Measurements from ENCODE around the gene BCAR3.

BCAR3 gene

DNA sequence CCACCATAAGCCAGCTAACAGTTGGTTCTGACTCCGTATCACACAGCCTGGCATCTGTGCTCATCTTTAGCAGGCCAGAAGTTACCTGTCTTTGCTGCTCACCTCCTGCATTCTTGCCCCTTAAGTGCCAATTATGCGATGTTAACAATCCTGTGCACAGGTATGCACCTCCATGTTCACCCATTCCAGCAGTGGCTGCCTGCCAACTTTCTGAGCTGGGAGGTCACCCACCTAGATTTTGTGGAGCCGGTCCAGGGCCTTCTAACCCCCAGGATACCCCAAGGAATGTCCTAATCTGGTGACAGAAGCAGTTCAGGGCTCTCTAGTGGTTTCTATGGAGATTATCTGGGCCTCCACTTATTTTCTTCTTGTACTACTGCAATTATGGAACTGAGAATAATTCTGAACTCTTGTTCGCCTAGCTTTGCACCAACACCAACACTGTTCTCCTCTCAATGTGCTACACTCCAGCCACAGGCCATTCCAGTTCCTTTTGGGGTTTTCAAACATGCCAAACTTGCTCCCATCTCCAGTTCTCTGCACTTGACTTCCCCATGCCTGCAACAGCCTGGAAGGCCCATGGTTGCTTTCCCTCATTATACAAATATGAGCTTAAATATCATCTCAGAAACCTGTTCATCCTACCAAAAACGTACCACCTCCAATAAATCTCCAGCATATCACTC is 9.0 kb downstream of the BCAR3 start:
- FAIRE-seq (no peak), DNase-seq (ENCODE audit: insufficient read length) (no peak)
- TF ChIP-seq TAF1 (IDR thresholded peaks at IDR 0.05; ENCODE audit: borderline replicate concordance, low read depth, low read length) = no peak
- TF ChIP-seq POLR2A (IDR thresholded peaks at IDR 0.05; ENCODE audit: low read depth, low read length) = no peak
- TF ChIP-seq POLR2AphosphoS5 (IDR thresholded peaks at IDR 0.05; ENCODE audit: low read depth, low read length) = no peak

DNA sequence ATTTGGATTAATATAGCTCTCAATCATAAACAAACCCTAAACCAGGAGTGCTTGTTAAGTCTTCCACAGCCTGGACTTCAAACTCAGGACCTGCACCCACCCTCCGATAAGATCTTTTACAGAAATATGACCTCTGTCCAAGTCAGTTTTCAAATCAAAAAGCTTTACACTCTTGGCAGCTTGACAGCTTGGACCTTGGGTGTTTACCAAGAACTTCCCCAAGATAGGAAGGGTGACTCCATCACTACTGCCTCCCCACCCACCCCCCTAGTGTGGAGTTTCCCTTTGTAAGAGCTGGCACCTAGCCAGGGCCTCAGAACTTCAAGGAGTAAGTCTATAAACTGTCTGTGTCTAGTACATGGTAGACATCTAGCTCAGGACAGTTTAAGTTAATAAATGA is 9.6 kb downstream of the BCAR3 start:
- no peak for TF ChIP-seq TAF1 (IDR thresholded peaks at IDR 0.05; ENCODE audit: borderline replicate concordance, low read depth, low read length)
- TF ChIP-seq POLR2AphosphoS5 (IDR thresholded peaks at IDR 0.05; ENCODE audit: low read depth, low read length) = no peak
- TF ChIP-seq POLR2A (IDR thresholded peaks at IDR 0.05; ENCODE audit: low read depth, low read length) = no peak
- no peak for DNase-seq (ENCODE audit: insufficient read length)
- FAIRE-seq = peak; percentile 36

DNA sequence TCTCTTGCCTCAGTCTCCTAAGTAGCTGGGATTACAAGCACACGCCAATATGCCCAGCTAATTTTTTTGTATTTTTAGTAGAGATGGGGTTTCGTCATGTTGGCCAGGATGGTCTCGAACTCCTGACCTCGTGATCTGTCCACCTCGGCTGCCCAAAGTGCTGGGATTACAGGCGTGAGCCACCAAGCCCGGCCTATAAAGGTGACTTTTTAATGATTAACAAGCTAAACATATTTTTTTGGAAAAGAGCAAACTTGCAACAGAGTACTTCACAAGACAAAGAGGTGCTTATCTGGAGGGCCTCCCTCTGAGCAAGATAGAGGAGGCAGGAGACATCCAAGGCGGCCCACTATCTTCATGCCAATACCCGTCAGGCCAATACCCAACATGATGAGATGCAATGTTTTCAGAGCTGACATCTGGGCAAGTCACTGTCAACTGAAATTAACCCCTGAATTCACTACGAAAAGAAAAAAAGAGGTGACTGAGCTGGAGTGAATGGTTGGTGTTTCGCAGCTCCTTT is 10.5 kb downstream of the BCAR3 start:
- TF ChIP-seq POLR2AphosphoS5 (IDR thresholded peaks at IDR 0.05; ENCODE audit: low read depth, low read length) = no peak
- no peak for TF ChIP-seq TAF1 (IDR thresholded peaks at IDR 0.05; ENCODE audit: borderline replicate concordance, low read depth, low read length)
- no peak for TF ChIP-seq POLR2A (IDR thresholded peaks at IDR 0.05; ENCODE audit: low read depth, low read length)
- no peak for FAIRE-seq
- no peak for DNase-seq (ENCODE audit: insufficient read length)

- no peak for DNase-seq (ENCODE audit: insufficient read length)
Observed at GRCh38 chr1:93670141-93670540, 11.5 kb downstream of the BCAR3 start.

DNA sequence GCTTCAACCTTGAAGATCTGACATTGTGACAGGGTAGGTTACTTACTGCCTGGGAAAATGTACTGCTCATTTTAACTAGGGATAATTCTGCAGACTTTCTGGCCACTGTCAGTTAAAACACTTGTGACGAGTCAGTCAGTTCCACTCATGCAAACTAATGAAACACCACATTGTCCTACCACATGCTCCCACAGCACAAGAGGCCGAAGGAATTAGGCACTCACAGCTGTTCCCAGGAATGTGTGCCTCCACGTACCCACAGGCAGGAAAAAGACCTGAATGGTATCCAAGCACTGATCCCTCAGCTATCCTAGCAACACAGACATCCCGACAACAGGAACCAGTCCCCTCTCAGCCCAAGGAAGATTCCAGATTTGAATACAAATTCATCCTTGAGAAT is 12.3 kb downstream of the BCAR3 start:
- DNase-seq (ENCODE audit: insufficient read length) (no peak), FAIRE-seq (no peak)
- no peak for TF ChIP-seq POLR2A (IDR thresholded peaks at IDR 0.05; ENCODE audit: low read depth, low read length)

More at GRCh38 chr1:93670141-93670540, 11.5 kb downstream of the BCAR3 start:
- TF ChIP-seq TAF1 (IDR thresholded peaks at IDR 0.05; ENCODE audit: borderline replicate concordance, low read depth, low read length) (no peak), POLR2AphosphoS5 (IDR thresholded peaks at IDR 0.05; ENCODE audit: low read depth, low read length) (no peak), POLR2A (IDR thresholded peaks at IDR 0.05; ENCODE audit: low read depth, low read length) (no peak)
- FAIRE-seq = no peak

GRCh38 chr1:93668951-93669350 is 12.7 kb downstream of the BCAR3 start:
- no peak for FAIRE-seq
- TF ChIP-seq TAF1 (IDR thresholded peaks at IDR 0.05; ENCODE audit: borderline replicate concordance, low read depth, low read length) (no peak), POLR2A (IDR thresholded peaks at IDR 0.05; ENCODE audit: low read depth, low read length) (no peak), POLR2AphosphoS5 (IDR thresholded peaks at IDR 0.05; ENCODE audit: low read depth, low read length) (no peak)

GRCh38 chr1:93668121-93668520 is 13.5 kb downstream of the BCAR3 start:
- DNase-seq (ENCODE audit: insufficient read length) (no peak), FAIRE-seq (no peak)
- TF ChIP-seq POLR2AphosphoS5 (IDR thresholded peaks at IDR 0.05; ENCODE audit: low read depth, low read length) = no peak
- TF ChIP-seq POLR2A (IDR thresholded peaks at IDR 0.05; ENCODE audit: low read depth, low read length) = no peak
- TF ChIP-seq TAF1 (IDR thresholded peaks at IDR 0.05; ENCODE audit: borderline replicate concordance, low read depth, low read length) = no peak

More at GRCh38 chr1:93668951-93669350, 12.7 kb downstream of the BCAR3 start:
- no peak for DNase-seq (ENCODE audit: insufficient read length)

DNA sequence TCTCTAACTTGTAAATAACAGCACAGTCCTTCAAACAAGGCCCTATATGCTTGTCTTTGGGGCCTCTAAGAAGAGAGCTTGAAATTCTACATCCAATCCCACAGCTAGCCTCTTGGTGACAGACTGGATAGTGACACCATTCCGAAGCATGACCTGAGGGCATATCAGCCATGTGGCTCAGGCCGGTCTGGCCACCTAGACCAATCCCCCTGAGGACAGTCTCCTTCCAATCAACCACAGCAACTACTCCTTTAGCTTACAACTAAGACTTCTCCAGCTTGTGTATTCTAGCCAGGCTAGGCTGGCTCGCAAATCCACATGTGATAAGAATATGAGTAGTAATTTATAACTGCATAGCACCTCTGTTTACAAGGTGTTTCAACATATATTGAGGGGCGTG is 14.0 kb downstream of the BCAR3 start:
- no peak for FAIRE-seq
- no peak for TF ChIP-seq POLR2AphosphoS5 (IDR thresholded peaks at IDR 0.05; ENCODE audit: low read depth, low read length)
- no peak for TF ChIP-seq TAF1 (IDR thresholded peaks at IDR 0.05; ENCODE audit: borderline replicate concordance, low read depth, low read length)
- no peak for TF ChIP-seq POLR2A (IDR thresholded peaks at IDR 0.05; ENCODE audit: low read depth, low read length)
- DNase-seq (ENCODE audit: insufficient read length) = no peak

DNA sequence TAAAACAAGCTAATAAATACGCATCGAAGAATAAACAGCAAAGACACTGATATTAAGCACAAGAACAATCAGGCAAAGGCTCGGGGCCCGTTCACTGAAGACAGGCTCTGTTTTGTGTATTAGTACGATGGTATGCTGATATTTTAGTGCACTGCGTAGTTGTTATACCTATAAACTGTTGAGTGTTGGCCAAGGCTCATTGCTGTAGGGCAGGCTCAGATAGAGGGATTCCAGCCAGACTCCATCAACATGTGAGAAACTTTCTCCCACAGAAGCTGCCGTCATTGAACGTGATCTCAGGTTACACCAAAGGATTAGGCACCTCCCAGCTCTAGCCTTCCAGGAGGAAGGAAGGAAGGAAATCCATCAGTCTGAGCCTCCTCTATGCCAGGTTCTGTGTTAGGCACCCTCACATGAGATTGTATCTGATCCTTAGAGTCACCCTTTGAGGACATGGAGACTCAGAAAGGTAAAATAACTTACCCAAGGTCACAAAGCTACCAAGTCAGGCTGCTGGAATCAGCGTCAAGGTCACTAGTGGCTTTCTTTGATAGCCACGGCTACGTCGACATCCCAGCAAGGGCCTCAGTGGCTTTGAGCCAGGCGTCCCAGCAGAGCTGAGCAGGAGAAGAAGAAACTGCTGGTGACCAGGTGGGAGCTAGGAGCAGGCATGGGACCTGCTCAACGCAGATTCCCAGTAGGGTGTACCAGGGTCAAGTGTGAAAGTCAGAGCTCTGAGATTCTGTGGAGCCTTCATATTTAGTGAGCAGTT is 14.8 kb downstream of the BCAR3 start:
- FAIRE-seq (no peak), DNase-seq (ENCODE audit: insufficient read length) (no peak)
- TF ChIP-seq POLR2A (IDR thresholded peaks at IDR 0.05; ENCODE audit: low read depth, low read length) (no peak), TAF1 (IDR thresholded peaks at IDR 0.05; ENCODE audit: borderline replicate concordance, low read depth, low read length) (no peak), POLR2AphosphoS5 (IDR thresholded peaks at IDR 0.05; ENCODE audit: low read depth, low read length) (no peak)

DNA sequence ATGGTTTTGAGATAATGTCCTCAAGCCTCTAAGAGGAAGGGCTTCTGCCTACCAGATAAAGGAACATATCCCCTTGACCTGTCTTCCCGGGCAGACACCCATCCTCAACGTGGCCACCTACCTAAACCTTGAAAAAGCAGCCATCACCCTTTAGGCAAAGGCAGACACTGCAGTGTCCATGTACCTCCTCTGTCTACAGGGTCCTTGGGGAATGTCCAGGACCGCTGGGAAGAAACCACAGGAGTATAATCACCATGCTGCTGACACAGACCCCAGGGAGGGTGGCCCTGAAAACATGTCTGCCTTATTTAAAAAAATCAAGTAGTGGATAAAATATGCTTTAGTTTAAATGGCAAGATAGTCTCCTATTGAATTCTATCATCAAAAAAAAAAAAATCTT is 16.6 kb downstream of the BCAR3 start:
- TF ChIP-seq POLR2AphosphoS5 (IDR thresholded peaks at IDR 0.05; ENCODE audit: low read depth, low read length) = no peak
- no peak for FAIRE-seq
- DNase-seq (ENCODE audit: insufficient read length) = no peak

DNA sequence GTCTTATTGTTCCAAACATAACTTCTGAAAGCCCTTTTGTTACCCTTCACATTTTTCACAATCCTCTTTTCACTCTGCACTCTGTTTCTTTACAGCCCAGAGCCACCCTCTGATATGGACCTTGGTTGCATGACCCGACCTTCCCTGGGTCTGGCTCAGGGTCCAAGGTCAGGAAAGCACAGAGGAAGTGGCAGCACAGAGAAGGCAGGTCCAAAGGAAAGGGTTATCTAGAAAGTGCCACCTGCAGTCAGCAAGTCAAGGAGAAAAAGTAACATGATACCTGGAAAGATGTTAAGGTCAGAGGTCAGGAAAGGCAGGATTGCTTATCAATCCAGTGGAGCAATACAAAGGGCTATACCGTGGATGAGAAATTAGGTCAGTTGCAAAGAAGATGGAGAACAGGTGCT is 18.4 kb downstream of the BCAR3 start:
- DNase-seq (ENCODE audit: insufficient read length) (no peak), FAIRE-seq (no peak)
- TF ChIP-seq TAF1 (IDR thresholded peaks at IDR 0.05; ENCODE audit: borderline replicate concordance, low read depth, low read length) = no peak
- no peak for TF ChIP-seq POLR2A (IDR thresholded peaks at IDR 0.05; ENCODE audit: low read depth, low read length)
- no peak for TF ChIP-seq POLR2AphosphoS5 (IDR thresholded peaks at IDR 0.05; ENCODE audit: low read depth, low read length)

Data from GM12892 (cell line).